Pancreas (tissue), 10 donors: ENCODE data around the gene RBM6. TPM values are rescaled to one million over a fixed set of nuclear protein-coding genes. Genes with fewer than 3 reads are reported as not detected.
A peak's percentile ranks its signal among the peaks of the same experiment; 100 is the strongest.

Experiments
- ATAC-seq, 4 donors: fragments of 200-7000 bp; cut with Tn5 transposase; one replicate each; pipeline versions ENCODE4 v1.8.0 to v1.9.1; 2020; ENCODE audit warnings: mild to moderate bottlenecking in 4 of 4, moderate library complexity in 4 of 4
- DNase-seq, 6 donors: peaks; one replicate each; pipeline ENCODE4 v3.0.0-alpha.2; 2020
- FAIRE-seq: peaks from 2 replicates; lab custom pipeline; 2012; peaks lifted over from hg19 to GRCh38; lab: Jason Lieb, UNC
- H3K27ac ChIP-seq, 4 donors: fragments of 200-600 bp; sonication (generic); 1 replicate in 3 of 4; 2 replicates in 1 of 4; pipeline versions ENCODE4 v1.5.0 to v1.8.0; 2020
- H3K27me3 ChIP-seq, 4 donors: fragments of 200-600 bp; one replicate each; pipeline ENCODE4 v1.8.0; 2021
- H3K36me3 ChIP-seq, 3 donors: fragments of 200-600 bp; sonication (generic) in 1 of 3; one replicate each; pipeline versions ENCODE4 v1.5.0 to v1.8.0; 2020 to 2021
- H3K4me1 ChIP-seq, 3 donors: fragments of 200-600 bp; one replicate each; pipeline ENCODE4 v1.8.0; 2021
- H3K4me3 ChIP-seq, 4 donors: fragments of 200-600 bp; sonication (generic) in 2 of 4; one replicate each; pipeline versions ENCODE4 v1.5.0 to v1.8.0; 2020 to 2021
- H3K9me3 ChIP-seq, 4 donors: fragments of 200-600 bp; one replicate each; pipeline ENCODE4 v1.8.0; 2021
- CTCF ChIP-seq, 4 donors: fragments of 200-600 bp; sonication (generic) in 3 of 4; IDR thresholded peaks; one replicate each; pipeline versions ENCODE4 v1.5.0 to v1.8.0; 2021; ENCODE audit warnings: antibody characterized with exemption in 4 of 4
- WGBS, 2 donors: extraction: QIAGEN DNeasy Blood & Tissue Kit; methylation state at CpG; one replicate each; pipeline ENCODE4 v1.1.7; 2013; 5-methylcytosine and 5-hydroxymethylcytosine counted together
- intact Hi-C, 3 donors: fragments of 100-400 bp; cut with DNase I; formaldehyde crosslinking; loops; one replicate each; pipeline versions ENCODE4 v1.11.1 to v1.14.2; 2022
- polyA plus RNA-seq, 2 donors: library from polyadenylated mRNA; stranded (reverse); fragments of 200-250 nt; gene quantifications; one replicate each; pipeline ENCODE4 v1.2.3, GENCODE V29; 2013
- total RNA-seq, 6 donors: library from RNA; stranded (reverse); fragmentation: NEBNext Ultra II Directional in 4 of 6; extraction: Animal tissue kit (Norgen Biotek cat#: 25700) in 4 of 6; gene quantifications; one replicate each; pipeline versions ENCODE4 v1.2.1 to v1.2.4, GENCODE V29; 2021 to 2023
- donor health status: healthy with polysubstance abuse.
- donor health status: DM: no; HTN: no; CAD: no; lungs with moderate emphysema.
- donor health status: DM: no; HTN: no; CAD: no.
- donor health status: control.
- donor health status: control.
- donor health status: Bipolar disorder and iron deficiency.
- donor health status: DM: yes; HTN: yes; CAD: no.
- donor health status: DM: no; HTN: no; CAD: no.
- donor health status: DM: no; HTN: no; CAD: no.
- donor health status: DM: yes; HTN: yes; CAD: no.

Gene RBM6
- total and polyA plus RNA-seq, 8 donors, result 24.9 to 249 (median 43.9) TPM

GRCh38 chr3:50121072-50122032 lies 181.4 kb downstream of the RBM6 start:
- H3K4me1 ChIP-seq, result no peaks in the 10 kb centered on the region
- no peaks in the 10 kb centered on the region for H3K9me3 ChIP-seq
- H3K36me3 ChIP-seq, result peaks cover 0 to 37% (median 29%) of the 10 kb centered on the region in 3 donors
- H3K27ac ChIP-seq, result no peak overlapping the region
- DNase-seq (peak; percentile 59 to 87 (median 79)), FAIRE-seq (no peak), ATAC-seq (peak; percentile 72 to 90 (median 86))
- H3K4me3 ChIP-seq, result no peak overlapping the region
- intact Hi-C loops, result loop anchor here (2.0 to 10.0 kb wide), 3 partner anchors 63 to 67 kb away; no protein-coding TSS in a partner anchor
- TF ChIP-seq CTCF (IDR thresholded peaks at IDR 0.05), result peak; percentile 66 to 86 (median 84)
- H3K27me3 ChIP-seq, result no peaks in the 10 kb centered on the region
- 26 to 29% methylated on average over 13 of the region's 13 CpGs for WGBS, 2 donors

DNA sequence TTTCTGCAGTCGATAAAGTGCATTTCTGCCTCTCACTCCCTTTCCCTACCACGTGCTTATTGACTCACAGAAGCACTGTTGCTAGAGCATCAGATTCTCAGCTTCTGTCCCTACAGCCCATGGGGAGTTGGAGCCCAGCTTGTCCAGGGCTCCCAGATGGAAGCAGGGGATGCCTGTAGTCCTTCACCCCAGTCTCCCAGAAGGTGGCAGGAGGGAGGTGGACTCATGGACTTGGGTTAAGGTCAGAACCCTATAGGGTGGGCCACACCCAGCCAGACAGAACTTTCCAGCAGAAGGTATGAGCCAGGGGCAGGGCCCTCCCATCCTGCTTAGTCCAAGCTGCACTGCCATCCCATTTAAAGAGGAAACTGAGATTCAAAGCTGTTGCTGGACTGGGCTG lies 182.1 kb downstream of the RBM6 start:
- TF ChIP-seq CTCF (IDR thresholded peaks at IDR 0.05), result no peak
- Histone ChIP-seq H3K9me3 (no peaks in the 10 kb centered on the region), H3K27me3 (no peaks in the 10 kb centered on the region), H3K4me1 (no peaks in the 10 kb centered on the region), H3K27ac (no peak overlapping the region), H3K36me3 (peaks cover 0 to 30% (median 22%) of the 10 kb centered on the region in 3 donors), H3K4me3 (no peak overlapping the region)
- intact Hi-C loops, result loop anchor here in 2 of 3 donors (5.0 to 10.0 kb wide), 2 partner anchors 63 to 65 kb away; no protein-coding TSS in a partner anchor
- FAIRE-seq, result no peak
- DNase-seq, result peak in 1 of 6 donors; percentile 18
- 68 to 74% methylated on average over 2 of the region's 2 CpGs for WGBS, 2 donors
- ATAC-seq, result no peak

DNA sequence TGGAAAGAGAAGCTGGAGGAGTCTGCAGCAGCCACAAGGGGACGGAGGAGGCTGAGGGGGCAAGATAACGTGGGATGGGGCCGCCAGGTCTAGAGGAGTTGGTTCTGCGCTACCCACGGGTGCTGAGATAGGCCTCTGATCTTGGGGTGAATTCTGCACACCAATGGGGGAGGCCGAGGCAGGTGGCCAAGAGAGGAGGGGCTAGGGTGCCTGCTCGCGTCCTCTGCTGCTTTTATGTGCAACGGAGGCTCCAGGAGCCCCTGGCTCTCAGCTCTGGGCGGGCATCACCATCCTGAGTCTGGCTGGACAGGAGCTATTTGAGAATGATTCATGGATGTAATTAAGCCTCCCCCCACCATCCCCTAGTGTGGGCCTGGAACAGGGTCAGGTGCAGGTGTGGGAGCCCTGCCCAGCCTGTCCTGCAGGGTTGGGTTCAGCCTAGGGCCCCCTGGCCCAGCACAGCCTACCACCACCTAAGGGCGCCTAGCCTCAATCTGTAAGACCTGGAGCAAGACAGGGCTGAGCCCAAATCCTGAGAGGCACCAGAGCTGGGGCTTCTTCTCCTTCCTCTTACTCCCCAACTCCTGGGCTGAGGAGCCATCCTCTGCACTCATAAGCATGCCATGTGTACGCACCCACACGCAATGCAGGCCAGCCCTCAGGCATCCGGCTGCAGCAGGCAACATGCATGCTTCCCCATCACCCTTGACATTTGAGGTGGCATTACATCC lies 182.9 kb downstream of the RBM6 start:
- no peaks in the 10 kb centered on the region for H3K4me1 ChIP-seq
- peaks cover 0 to 22% (median 16%) of the 10 kb centered on the region in 3 donors for H3K36me3 ChIP-seq
- no peaks in the 10 kb centered on the region for H3K9me3 ChIP-seq
- intact Hi-C loops, result loop anchor here in 2 of 3 donors (5.0 to 10.0 kb wide), 2 partner anchors 62 to 64 kb away; no protein-coding TSS in a partner anchor
- FAIRE-seq (no peak), DNase-seq (peak in 2 of 6 donors; percentile 24 to 52), ATAC-seq (peak in 1 of 4 donors; percentile 4)
- 66 to 72% methylated on average over 14 of the region's 14 CpGs for WGBS, 2 donors
- H3K27ac ChIP-seq, result no peak overlapping the region
- no peak for TF ChIP-seq CTCF (IDR thresholded peaks at IDR 0.05)
- no peak overlapping the region for H3K4me3 ChIP-seq
- H3K27me3 ChIP-seq, result no peaks in the 10 kb centered on the region

DNA sequence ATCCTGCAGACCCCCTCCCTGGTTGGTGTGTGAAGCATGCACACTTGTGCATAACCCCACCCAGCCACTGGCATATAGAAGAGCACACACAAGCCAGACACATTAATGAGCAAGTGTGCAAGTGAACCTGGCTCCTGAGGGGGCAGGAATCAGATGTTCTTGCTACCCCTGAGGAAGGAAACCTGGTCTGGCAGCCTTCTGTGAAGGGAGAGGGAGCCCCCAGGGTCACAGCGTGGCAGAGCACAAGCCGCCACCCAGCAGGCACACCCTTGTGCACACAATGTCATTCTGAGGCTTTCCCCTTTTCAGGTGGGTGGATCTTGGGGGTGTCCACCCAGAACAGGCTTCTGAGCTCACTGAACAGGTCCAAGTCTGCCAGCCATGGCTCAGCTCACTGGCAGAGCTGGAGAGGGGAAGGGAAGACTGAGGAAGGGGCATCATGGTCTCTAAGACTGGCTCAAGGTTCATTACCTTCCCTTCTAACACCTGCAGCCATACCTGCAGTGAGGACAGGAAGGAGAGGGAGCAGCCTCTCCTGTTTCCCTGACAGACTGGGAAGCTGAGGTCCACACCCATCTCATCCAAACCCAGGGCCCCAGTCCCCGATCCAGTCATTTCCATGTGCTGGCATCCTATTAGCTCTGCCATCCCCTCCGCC lies 183.6 kb downstream of the RBM6 start:
- H3K4me3 ChIP-seq, result no peak overlapping the region
- peaks cover 0 to 15% (median 9%) of the 10 kb centered on the region in 3 donors for H3K36me3 ChIP-seq
- 61 to 64% methylated on average over 4 of the region's 4 CpGs for WGBS, 2 donors
- H3K4me1 ChIP-seq, result no peaks in the 10 kb centered on the region
- no peaks in the 10 kb centered on the region for H3K27me3 ChIP-seq
- ATAC-seq, result no peak
- H3K9me3 ChIP-seq, result no peaks in the 10 kb centered on the region
- peak in 1 of 6 donors; percentile 8 for DNase-seq
- TF ChIP-seq CTCF (IDR thresholded peaks at IDR 0.05), result no peak
- no peak overlapping the region for H3K27ac ChIP-seq
- intact Hi-C loops, result loop anchor here in 2 of 3 donors (5.0 to 10.0 kb wide), 2 partner anchors 61 to 64 kb away; no protein-coding TSS in a partner anchor
- no peak for FAIRE-seq
